ENCODE data around the gene LRRC53. TPM values are rescaled to one million over a fixed set of nuclear protein-coding genes. Genes with fewer than 3 reads are reported as not detected.

Gene LRRC53
- total RNA-seq, 1 donor from 2014 or later, result not detected

DNA sequence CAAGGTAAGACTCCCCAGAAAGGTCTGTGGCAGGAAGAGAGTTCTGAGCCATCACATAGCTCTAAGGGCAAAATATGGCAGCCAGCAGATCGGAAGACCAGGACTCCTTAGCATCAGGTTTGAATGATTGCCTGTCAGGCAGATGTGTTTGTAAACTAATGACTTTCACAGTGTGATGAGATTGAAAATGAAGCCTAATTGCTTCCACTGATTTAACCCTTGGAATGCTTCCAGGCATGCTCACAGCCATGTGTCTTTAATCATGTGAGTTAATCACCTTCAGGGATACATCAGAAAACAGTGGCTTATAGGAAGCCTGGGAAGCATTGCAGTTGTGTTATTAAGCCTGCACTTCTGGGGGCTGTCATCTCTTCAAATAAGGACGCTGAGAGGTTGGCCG lies 82.8 kb downstream of the LRRC53 start:
- H3K36me3 ChIP-seq, result no peaks in the 10 kb centered on the region
- H3K27ac ChIP-seq, result no peak overlapping the region
- no peaks in the 10 kb centered on the region for H3K27me3 ChIP-seq
- H3K4me1 ChIP-seq, result no peaks in the 10 kb centered on the region
- intact Hi-C loops (cut with DNase I), result no loop called here
- no peak for DNase-seq (ENCODE audit: extremely low spot score in 2 of 2)
- H3K4me3 ChIP-seq, result no peak overlapping the region
- TF ChIP-seq POLR2A (IDR thresholded peaks at IDR 0.05), result no peak
- TF ChIP-seq POLR2AphosphoS5 (IDR thresholded peaks at IDR 0.05; ENCODE audit: insufficient read depth in 1 of 2, low read depth in 1 of 2), result no peak
- TF ChIP-seq CTCF (IDR thresholded peaks at IDR 0.05), result no peak
- no peaks in the 10 kb centered on the region for H3K9me3 ChIP-seq

DNA sequence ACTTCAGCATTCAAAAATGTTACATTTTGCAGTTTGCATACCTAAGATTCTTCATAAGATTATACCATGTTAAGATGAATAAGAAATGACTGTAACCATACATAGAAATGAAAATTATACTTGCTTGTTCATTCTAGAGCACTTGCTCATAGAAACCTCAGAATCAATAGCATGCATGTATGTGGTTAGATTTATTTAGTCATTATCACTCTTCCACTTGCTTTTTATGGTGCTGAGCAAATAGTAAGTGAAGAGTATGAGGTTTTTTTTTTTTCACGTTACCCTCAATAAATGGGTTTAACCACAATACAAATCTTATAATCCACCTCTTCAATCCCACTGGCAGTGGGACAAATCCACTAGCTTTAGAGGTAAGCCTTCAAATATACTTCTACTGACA lies 84.7 kb downstream of the LRRC53 start:
- H3K27me3 ChIP-seq, result no peaks in the 10 kb centered on the region
- H3K27ac ChIP-seq, result no peak overlapping the region
- DNase-seq (ENCODE audit: extremely low spot score in 2 of 2), result no peak
- no peaks in the 10 kb centered on the region for H3K36me3 ChIP-seq
- H3K4me3 ChIP-seq, result no peak overlapping the region
- intact Hi-C loops (cut with DNase I), result no loop called here
- no peaks in the 10 kb centered on the region for H3K4me1 ChIP-seq
- no peaks in the 10 kb centered on the region for H3K9me3 ChIP-seq
- TF ChIP-seq POLR2A (IDR thresholded peaks at IDR 0.05) (no peak), CTCF (IDR thresholded peaks at IDR 0.05) (no peak), POLR2AphosphoS5 (IDR thresholded peaks at IDR 0.05; ENCODE audit: insufficient read depth in 1 of 2, low read depth in 1 of 2) (no peak)

- H3K9me3 ChIP-seq, result no peaks in the 10 kb centered on the region
- no peak overlapping the region for H3K4me3 ChIP-seq
- H3K27me3 ChIP-seq, result no peaks in the 10 kb centered on the region
- no peaks in the 10 kb centered on the region for H3K4me1 ChIP-seq
- TF ChIP-seq POLR2A (IDR thresholded peaks at IDR 0.05), result no peak
- TF ChIP-seq CTCF (IDR thresholded peaks at IDR 0.05), result no peak
- no peak for TF ChIP-seq POLR2AphosphoS5 (IDR thresholded peaks at IDR 0.05; ENCODE audit: insufficient read depth in 1 of 2, low read depth in 1 of 2)
- no peaks in the 10 kb centered on the region for H3K36me3 ChIP-seq
- no peak overlapping the region for H3K27ac ChIP-seq
- intact Hi-C loops (cut with DNase I), result no loop called here
- DNase-seq (ENCODE audit: extremely low spot score in 2 of 2), result no peak
These were observed 86.0 kb downstream of the LRRC53 start for GRCh38 chr1:74426208-74426937.

- H3K27ac ChIP-seq, result no peak overlapping the region
- intact Hi-C loops (cut with DNase I), result no loop called here
- H3K4me3 ChIP-seq, result no peak overlapping the region
- H3K4me1 ChIP-seq, result no peaks in the 10 kb centered on the region
- TF ChIP-seq CTCF (IDR thresholded peaks at IDR 0.05), result no peak
- no peak for TF ChIP-seq POLR2A (IDR thresholded peaks at IDR 0.05)
- TF ChIP-seq POLR2AphosphoS5 (IDR thresholded peaks at IDR 0.05; ENCODE audit: insufficient read depth in 1 of 2, low read depth in 1 of 2), result no peak
- no peak for DNase-seq (ENCODE audit: extremely low spot score in 2 of 2)
- H3K36me3 ChIP-seq, result no peaks in the 10 kb centered on the region
- no peaks in the 10 kb centered on the region for H3K27me3 ChIP-seq
- no peaks in the 10 kb centered on the region for H3K9me3 ChIP-seq
These were observed 86.7 kb downstream of the LRRC53 start for GRCh38 chr1:74425676-74426075.

GRCh38 chr1:74423471-74423870 lies 88.9 kb downstream of the LRRC53 start:
- TF ChIP-seq POLR2A (IDR thresholded peaks at IDR 0.05) (no peak), POLR2AphosphoS5 (IDR thresholded peaks at IDR 0.05; ENCODE audit: insufficient read depth in 1 of 2, low read depth in 1 of 2) (no peak)
- no peaks in the 10 kb centered on the region for H3K27me3 ChIP-seq
- DNase-seq (ENCODE audit: extremely low spot score in 2 of 2), result no peak
- no peaks in the 10 kb centered on the region for H3K4me1 ChIP-seq
- no peaks in the 10 kb centered on the region for H3K36me3 ChIP-seq
- no peaks in the 10 kb centered on the region for H3K9me3 ChIP-seq
- intact Hi-C loops (cut with DNase I), result no loop called here
- H3K4me3 ChIP-seq, result no peak overlapping the region
- no peak overlapping the region for H3K27ac ChIP-seq
